ENCODE results near the gene PYURF.

GRCh38 chr4:88567591-88567990 lies 44.0 kb upstream of the PYURF start:
- TF ChIP-seq, protein P1, sequence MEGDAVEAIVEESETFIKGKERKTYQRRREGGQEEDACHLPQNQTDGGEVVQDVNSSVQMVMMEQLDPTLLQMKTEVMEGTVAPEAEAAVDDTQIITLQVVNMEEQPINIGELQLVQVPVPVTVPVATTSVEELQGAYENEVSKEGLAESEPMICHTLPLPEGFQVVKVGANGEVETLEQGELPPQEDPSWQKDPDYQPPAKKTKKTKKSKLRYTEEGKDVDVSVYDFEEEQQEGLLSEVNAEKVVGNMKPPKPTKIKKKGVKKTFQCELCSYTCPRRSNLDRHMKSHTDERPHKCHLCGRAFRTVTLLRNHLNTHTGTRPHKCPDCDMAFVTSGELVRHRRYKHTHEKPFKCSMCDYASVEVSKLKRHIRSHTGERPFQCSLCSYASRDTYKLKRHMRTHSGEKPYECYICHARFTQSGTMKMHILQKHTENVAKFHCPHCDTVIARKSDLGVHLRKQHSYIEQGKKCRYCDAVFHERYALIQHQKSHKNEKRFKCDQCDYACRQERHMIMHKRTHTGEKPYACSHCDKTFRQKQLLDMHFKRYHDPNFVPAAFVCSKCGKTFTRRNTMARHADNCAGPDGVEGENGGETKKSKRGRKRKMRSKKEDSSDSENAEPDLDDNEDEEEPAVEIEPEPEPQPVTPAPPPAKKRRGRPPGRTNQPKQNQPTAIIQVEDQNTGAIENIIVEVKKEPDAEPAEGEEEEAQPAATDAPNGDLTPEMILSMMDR (conservative IDR thresholded peaks at IDR 0.05; ENCODE audit: low read length): no peak
- TF ChIP-seq EZH2phosphoT487 (IDR thresholded peaks at IDR 0.05; ENCODE audit: borderline replicate concordance, low read depth, low read length): no peak

Data from OCI-LY7 (cell line).